ENCODE results near the gene RPH3AL. TPM values are rescaled to one million over a fixed set of nuclear protein-coding genes. Genes with fewer than 3 reads are reported as not detected.

The RPH3AL gene
- total RNA-seq, 2 experiments from 2014 or later = 1.7 to 3.0 TPM

DNA sequence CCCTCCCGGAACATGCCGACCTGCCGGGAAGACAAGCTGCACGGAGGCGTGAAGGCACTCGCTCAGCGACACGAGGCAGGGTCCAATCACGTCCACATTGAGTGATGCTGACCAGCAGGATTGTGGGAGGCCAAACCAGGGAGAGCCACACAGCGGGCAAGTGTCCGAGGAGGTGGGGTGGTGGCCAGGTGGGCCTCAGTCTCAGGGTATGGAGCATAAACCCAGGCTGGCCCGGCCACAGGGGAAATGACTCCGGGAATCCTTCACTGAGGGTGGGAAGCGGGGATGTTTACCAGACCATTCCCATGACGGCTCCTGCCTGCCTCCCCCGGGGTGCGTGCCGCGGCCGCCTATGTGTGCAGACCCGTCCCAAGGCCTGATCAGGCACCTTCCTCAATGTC, 62.5 kb downstream of the RPH3AL start:
- no peak for DNase-seq
- H3K27me3 Mint-ChIP-seq = peaks cover 2% of the 10 kb centered on the region
- H3K27ac Mint-ChIP-seq = no peak overlapping the region
- intact Hi-C loops (cut with micrococcal nuclease) = no loop called here
- peaks cover 2% of the 10 kb centered on the region for H3K4me1 Mint-ChIP-seq (ENCODE audit: low read depth)
- no peak overlapping the region for H3K4me3 Mint-ChIP-seq
- H3K36me3 Mint-ChIP-seq = no peaks in the 10 kb centered on the region
- POLR2A ChIA-PET = no interaction called here
- H3K9me3 Mint-ChIP-seq = no peaks in the 10 kb centered on the region
- CTCF ChIA-PET = no interaction called here

- Mint-ChIP-seq H3K4me1 (ENCODE audit: low read depth) (peaks cover 2% of the 10 kb centered on the region), H3K27ac (no peak overlapping the region), H3K36me3 (no peaks in the 10 kb centered on the region), H3K4me3 (no peak overlapping the region), H3K27me3 (peaks cover 2% of the 10 kb centered on the region), H3K9me3 (no peaks in the 10 kb centered on the region)
- no peak for DNase-seq
- CTCF ChIA-PET = no interaction called here
- POLR2A ChIA-PET = no interaction called here
- intact Hi-C loops (cut with micrococcal nuclease) = no loop called here
Measured at GRCh38 chr17:289409-289808, 63.2 kb downstream of the RPH3AL start.

DNA sequence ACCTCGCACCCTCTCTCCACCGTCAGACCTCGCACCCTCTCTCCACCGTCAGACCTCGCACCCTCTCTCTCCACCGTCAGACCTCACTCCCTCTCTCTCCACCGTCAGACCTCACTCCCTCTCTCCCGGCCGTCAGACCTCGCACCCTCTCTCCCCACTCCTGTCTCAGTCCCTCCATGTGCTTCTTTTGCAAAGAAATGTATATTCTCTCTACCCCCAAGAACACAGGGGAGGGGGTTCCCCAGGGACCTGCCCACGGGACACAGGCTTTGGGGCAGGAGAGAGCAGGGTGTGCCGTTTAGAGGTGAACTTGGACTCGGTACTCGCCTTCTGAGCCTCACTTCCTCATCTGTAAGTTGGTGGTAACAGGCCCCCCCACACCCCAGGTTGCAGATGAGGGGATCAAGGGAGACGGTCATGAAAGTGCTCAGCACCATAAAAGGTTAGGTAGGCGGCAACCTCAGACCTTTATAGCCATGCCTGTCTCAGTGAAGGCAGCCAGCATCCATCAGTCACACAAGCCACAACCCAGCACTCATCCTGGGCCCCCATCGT, 63.7 kb downstream of the RPH3AL start:
- peaks cover 2% of the 10 kb centered on the region for H3K4me1 Mint-ChIP-seq (ENCODE audit: low read depth)
- intact Hi-C loops (cut with micrococcal nuclease) = no loop called here
- peaks cover 2% of the 10 kb centered on the region for H3K27me3 Mint-ChIP-seq
- no peaks in the 10 kb centered on the region for H3K36me3 Mint-ChIP-seq
- no peak overlapping the region for H3K27ac Mint-ChIP-seq
- DNase-seq = no peak
- no peaks in the 10 kb centered on the region for H3K9me3 Mint-ChIP-seq
- CTCF ChIA-PET = no interaction called here
- POLR2A ChIA-PET = no interaction called here
- H3K4me3 Mint-ChIP-seq = no peak overlapping the region

DNA sequence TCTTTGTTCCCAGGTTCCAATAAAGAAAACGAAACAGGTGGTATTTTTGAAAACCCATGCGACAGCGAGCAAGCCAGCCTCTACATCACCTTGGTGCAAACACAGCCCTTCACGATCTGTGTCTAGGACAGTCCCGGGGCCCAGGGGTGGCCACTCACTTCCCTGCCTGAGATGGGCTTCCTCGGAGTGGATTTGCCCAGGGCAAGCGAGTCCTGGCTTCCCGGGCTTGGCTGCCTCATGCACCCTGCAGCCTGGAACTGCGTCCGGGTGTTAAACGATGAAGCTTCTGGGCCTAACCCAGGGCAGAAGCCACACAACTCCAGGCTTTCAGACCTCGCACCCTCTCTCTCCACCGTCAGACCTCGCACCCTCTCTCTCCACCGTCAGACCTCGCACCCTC, 66.0 kb downstream of the RPH3AL start:
- no peaks in the 10 kb centered on the region for H3K27me3 Mint-ChIP-seq
- no peak for DNase-seq
- intact Hi-C loops (cut with micrococcal nuclease) = no loop called here
- H3K4me3 Mint-ChIP-seq = no peak overlapping the region
- CTCF ChIA-PET = no interaction called here
- POLR2A ChIA-PET = no interaction called here
- H3K36me3 Mint-ChIP-seq = no peaks in the 10 kb centered on the region
- no peaks in the 10 kb centered on the region for H3K9me3 Mint-ChIP-seq
- no peaks in the 10 kb centered on the region for H3K4me1 Mint-ChIP-seq (ENCODE audit: low read depth)
- no peak overlapping the region for H3K27ac Mint-ChIP-seq

GRCh38 chr17:285751-286422, 66.7 kb downstream of the RPH3AL start:
- Mint-ChIP-seq H3K9me3 (no peaks in the 10 kb centered on the region), H3K4me3 (no peak overlapping the region), H3K4me1 (ENCODE audit: low read depth) (no peaks in the 10 kb centered on the region), H3K27ac (no peak overlapping the region), H3K27me3 (no peaks in the 10 kb centered on the region), H3K36me3 (no peaks in the 10 kb centered on the region)
- intact Hi-C loops (cut with micrococcal nuclease) = no loop called here
- CTCF ChIA-PET = no interaction called here
- POLR2A ChIA-PET = no interaction called here
- no peak for DNase-seq

DNA sequence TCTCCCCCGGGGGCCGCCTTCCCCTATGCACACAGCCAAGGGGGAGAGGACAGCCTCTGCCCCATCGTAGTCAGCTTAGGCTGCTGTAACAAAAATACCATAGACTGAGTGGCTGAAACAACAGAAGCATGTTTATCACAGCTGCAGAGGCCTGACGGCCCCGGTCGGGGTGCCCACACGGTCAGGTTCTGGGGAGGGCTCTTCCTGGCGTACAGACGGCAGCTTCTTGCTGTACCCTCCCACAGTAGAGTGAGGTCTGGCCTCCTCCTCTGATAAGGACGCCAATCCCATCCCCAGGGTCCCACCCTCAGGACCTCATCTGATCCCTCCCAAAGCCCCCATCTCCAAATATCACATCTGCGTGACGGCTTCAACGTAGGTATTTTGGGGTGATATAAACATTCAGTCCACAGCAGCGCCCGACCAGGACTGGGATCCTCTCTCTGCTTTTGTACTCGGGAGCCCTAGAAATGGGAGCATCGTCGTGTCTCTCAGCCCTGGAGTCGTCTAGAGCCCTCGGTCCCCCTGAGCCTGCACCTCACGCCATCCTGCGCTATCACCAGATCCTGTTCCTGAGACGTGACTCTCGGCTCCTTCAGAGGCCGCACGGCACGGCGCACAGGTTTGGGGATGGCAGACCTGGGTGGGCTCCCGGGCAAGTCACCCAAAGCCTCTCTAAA, 67.8 kb downstream of the RPH3AL start:
- Mint-ChIP-seq H3K27me3 (no peaks in the 10 kb centered on the region), H3K4me1 (ENCODE audit: low read depth) (no peaks in the 10 kb centered on the region), H3K4me3 (no peak overlapping the region), H3K36me3 (no peaks in the 10 kb centered on the region), H3K9me3 (no peaks in the 10 kb centered on the region), H3K27ac (no peak overlapping the region)
- CTCF ChIA-PET = no interaction called here
- intact Hi-C loops (cut with micrococcal nuclease) = no loop called here
- POLR2A ChIA-PET = no interaction called here
- DNase-seq = no peak

- Mint-ChIP-seq H3K4me1 (ENCODE audit: low read depth) (no peaks in the 10 kb centered on the region), H3K9me3 (no peaks in the 10 kb centered on the region), H3K36me3 (no peaks in the 10 kb centered on the region), H3K27me3 (no peaks in the 10 kb centered on the region), H3K27ac (no peak overlapping the region), H3K4me3 (no peak overlapping the region)
- POLR2A ChIA-PET = no interaction called here
- intact Hi-C loops (cut with micrococcal nuclease) = no loop called here
- CTCF ChIA-PET = no interaction called here
- no peak for DNase-seq
Measured at GRCh38 chr17:283911-284675, 68.5 kb downstream of the RPH3AL start.

DNA sequence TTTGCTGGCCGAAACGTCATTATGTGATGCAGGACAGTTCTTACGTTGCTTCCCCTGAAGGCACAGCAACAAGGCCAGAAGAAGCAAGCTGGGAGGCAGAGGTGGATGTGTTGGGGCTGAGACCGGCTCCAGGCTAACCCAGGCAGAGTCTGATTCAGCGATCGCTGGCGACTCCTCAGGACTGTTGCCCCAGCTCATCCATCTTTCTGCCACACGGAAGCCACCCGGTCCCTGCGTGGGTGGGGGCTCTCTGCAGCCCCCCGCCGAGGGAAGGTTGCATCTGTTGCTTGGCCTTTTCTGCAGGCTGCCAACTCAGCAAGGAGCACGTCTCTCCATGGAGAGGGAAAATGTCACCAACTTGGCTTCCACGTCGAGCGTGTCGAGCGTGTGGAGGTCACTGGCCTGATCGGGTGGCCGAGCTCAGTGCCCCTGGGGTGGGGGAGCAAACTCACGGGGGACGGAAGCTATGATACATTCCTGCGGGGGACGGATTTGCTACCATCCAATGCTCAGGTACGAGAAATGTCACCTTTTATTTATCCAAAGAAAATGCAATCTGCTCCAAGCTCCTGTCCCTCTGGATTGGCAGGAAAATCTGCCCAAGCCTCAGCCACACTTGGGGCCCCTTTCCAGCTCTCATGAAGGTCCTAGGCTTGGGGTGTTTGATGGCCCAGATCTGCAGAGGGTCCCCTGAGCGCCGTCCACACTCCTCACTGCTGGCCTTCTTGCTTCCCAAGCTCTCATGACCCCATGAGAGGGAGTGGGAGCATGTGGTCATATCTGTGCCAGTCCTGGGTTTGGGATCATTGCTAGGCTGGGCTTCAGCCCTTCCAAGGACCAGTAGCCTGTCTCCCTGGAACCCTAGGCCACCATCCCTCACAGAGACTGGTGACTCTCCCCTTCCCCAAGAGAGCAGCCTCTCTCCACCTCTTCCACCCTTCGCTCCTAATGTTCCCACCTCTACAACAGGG, 69.4 kb downstream of the RPH3AL start:
- no peaks in the 10 kb centered on the region for H3K9me3 Mint-ChIP-seq
- H3K36me3 Mint-ChIP-seq = no peaks in the 10 kb centered on the region
- POLR2A ChIA-PET = no interaction called here
- intact Hi-C loops (cut with micrococcal nuclease) = no loop called here
- H3K27me3 Mint-ChIP-seq = no peaks in the 10 kb centered on the region
- CTCF ChIA-PET = no interaction called here
- no peak overlapping the region for H3K27ac Mint-ChIP-seq
- no peaks in the 10 kb centered on the region for H3K4me1 Mint-ChIP-seq (ENCODE audit: low read depth)
- DNase-seq = no peak
- H3K4me3 Mint-ChIP-seq = no peak overlapping the region

DNA sequence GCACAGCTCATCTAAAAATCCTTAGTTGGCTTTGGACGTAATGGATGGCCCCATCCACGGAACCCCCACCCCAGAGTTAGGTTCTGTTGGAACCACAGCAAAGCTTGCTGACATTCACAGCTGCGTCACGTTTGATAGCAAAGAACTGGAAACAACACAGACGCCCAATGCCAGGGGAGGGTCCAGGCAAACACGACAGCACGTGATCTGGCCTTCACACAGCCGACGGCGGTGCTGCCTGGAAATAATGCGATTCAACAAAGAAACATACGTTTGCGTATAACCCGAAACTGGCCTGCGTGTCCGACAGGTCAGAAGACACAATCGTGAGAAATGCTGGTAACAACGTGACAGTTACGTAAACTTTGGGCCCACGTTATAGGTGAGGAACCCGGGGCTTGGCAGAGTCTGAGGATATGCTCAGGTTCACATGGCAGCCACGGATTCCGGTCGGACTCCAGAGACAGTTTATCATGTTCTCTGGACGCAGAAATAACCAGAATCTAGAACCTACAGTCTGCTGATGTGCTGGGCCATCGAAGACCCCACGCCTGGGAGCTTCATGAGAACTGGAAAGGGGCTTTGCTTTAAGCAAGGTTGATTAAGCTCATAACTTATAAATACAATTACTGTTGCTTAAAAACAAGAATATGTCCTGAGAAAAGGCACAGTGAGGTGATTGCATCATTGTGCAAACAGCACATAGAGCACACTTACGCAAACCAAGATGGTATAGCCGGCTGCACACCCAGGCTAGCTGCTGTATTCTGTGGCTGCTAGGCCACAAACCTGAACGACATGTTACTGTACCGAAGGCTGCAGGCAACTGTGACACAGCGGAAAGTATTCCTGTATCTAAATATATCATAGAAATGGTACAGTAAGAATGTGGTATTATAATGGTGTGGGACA, 70.4 kb downstream of the RPH3AL start:
- no peak overlapping the region for H3K4me3 Mint-ChIP-seq
- CTCF ChIA-PET = no interaction called here
- H3K27me3 Mint-ChIP-seq = no peaks in the 10 kb centered on the region
- H3K27ac Mint-ChIP-seq = no peak overlapping the region
- no peak for DNase-seq
- H3K4me1 Mint-ChIP-seq (ENCODE audit: low read depth) = no peaks in the 10 kb centered on the region
- POLR2A ChIA-PET = no interaction called here
- no peaks in the 10 kb centered on the region for H3K9me3 Mint-ChIP-seq
- no peaks in the 10 kb centered on the region for H3K36me3 Mint-ChIP-seq
- intact Hi-C loops (cut with micrococcal nuclease) = no loop called here

- ChIA-PET POLR2A (no interaction called here), CTCF (no interaction called here)
- Mint-ChIP-seq H3K4me1 (ENCODE audit: low read depth) (no peaks in the 10 kb centered on the region), H3K36me3 (no peaks in the 10 kb centered on the region), H3K4me3 (no peak overlapping the region), H3K27ac (no peak overlapping the region), H3K9me3 (no peaks in the 10 kb centered on the region), H3K27me3 (no peaks in the 10 kb centered on the region)
- DNase-seq = no peak
- intact Hi-C loops (cut with micrococcal nuclease) = no loop called here
Measured at GRCh38 chr17:281365-281999, 71.1 kb downstream of the RPH3AL start.

- Mint-ChIP-seq H3K27ac (no peak overlapping the region), H3K9me3 (no peaks in the 10 kb centered on the region), H3K4me3 (no peak overlapping the region), H3K4me1 (ENCODE audit: low read depth) (no peaks in the 10 kb centered on the region), H3K27me3 (no peaks in the 10 kb centered on the region), H3K36me3 (no peaks in the 10 kb centered on the region)
- intact Hi-C loops (cut with micrococcal nuclease) = no loop called here
- CTCF ChIA-PET = no interaction called here
- no peak for DNase-seq
- POLR2A ChIA-PET = no interaction called here
Measured at GRCh38 chr17:280901-281300, 71.7 kb downstream of the RPH3AL start.
